IMR-90 (cell line): ENCODE data around the gene CASK.

Source experiments
- CEBPB ChIP-seq: IDR thresholded peaks from 2 replicates; pipeline ENCODE4 v1.6.1; 2012; ENCODE audit warnings: low read depth, low read length, improper control_type of control experiment
- MAZ ChIP-seq: IDR thresholded peaks from 2 replicates; pipeline ENCODE4 v1.6.1; 2012; ENCODE audit warnings: low read depth, mild to moderate bottlenecking, low read length, improper control_type of control experiment, moderate library complexity, borderline replicate concordance
- POLR2A ChIP-seq: IDR thresholded peaks from 2 replicates; pipeline ENCODE4 v1.6.1; 2012; ENCODE audit warnings: mild to moderate bottlenecking, low read depth, low read length
- USF2 ChIP-seq: fragments of 150-350 bp; IDR thresholded peaks from 2 replicates; pipeline ENCODE4 v1.6.1; 2017; ENCODE audit warnings: mild to moderate bottlenecking, antibody characterized with exemption, low read length, low read depth
- TF ChIP-seq, protein P1 (sequence below): conservative IDR thresholded peaks from 2 replicates; pipeline ENCODE4 v1.5.1; 2012; ENCODE audit warnings: mild to moderate bottlenecking, low read depth, low read length, improper control_type of control experiment

- TF ChIP-seq, protein P1, sequence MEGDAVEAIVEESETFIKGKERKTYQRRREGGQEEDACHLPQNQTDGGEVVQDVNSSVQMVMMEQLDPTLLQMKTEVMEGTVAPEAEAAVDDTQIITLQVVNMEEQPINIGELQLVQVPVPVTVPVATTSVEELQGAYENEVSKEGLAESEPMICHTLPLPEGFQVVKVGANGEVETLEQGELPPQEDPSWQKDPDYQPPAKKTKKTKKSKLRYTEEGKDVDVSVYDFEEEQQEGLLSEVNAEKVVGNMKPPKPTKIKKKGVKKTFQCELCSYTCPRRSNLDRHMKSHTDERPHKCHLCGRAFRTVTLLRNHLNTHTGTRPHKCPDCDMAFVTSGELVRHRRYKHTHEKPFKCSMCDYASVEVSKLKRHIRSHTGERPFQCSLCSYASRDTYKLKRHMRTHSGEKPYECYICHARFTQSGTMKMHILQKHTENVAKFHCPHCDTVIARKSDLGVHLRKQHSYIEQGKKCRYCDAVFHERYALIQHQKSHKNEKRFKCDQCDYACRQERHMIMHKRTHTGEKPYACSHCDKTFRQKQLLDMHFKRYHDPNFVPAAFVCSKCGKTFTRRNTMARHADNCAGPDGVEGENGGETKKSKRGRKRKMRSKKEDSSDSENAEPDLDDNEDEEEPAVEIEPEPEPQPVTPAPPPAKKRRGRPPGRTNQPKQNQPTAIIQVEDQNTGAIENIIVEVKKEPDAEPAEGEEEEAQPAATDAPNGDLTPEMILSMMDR: no peak
- TF ChIP-seq CEBPB (no peak), MAZ (no peak), POLR2A (no peak), USF2 (no peak)
Measured at GRCh38 chrX:41529221-41529620, 394.1 kb downstream of the CASK start.
